H1 (cell line): Measurements from ENCODE around the gene VPS9D1. TPM values are rescaled to one million over a fixed set of nuclear protein-coding genes. Genes with fewer than 3 reads are reported as not detected.

ENCODE experiments used
- CTCF ChIA-PET: fragments of 300-600 bp; sonication (Branson Sonifier 250); formaldehyde crosslinking; loops from one replicate; lab custom pipeline; 2021; ENCODE audit not compliant: partially characterized antibody; lab: Charles Lee
- POLR2A ChIA-PET: fragments of 300-600 bp; sonication (Branson Sonifier 250); formaldehyde crosslinking; loops from one replicate; lab custom pipeline; 2021; ENCODE audit warnings: inconsistent platforms; ENCODE audit not compliant: partially characterized antibody; lab: Charles Lee
- DNase-seq, 2 experiments: peaks; one replicate each; pipeline versions ENCODE4 v3.0.0 to v3.0.0-alpha.2; 2010 to 2022; ENCODE audit warnings: low spot score in 2 of 2, low read depth in 1 of 2, mixed read lengths in 1 of 2
- FAIRE-seq: peaks from 2 replicates; lab custom pipeline; 2011; peaks lifted over from hg19 to GRCh38; lab: Jason Lieb, UNC
- H2AFZ ChIP-seq: 2 replicates; pipeline ENCODE4 v1.8.1; 2012; ENCODE audit warnings: low read length, inconsistent platforms
- H2AK5ac ChIP-seq: 2 replicates; pipeline ENCODE4 v1.6.1; 2013; ENCODE audit warnings: low read depth, low read length
- H2BK120ac ChIP-seq: replicated peaks from 2 replicates; pipeline ENCODE3; 2013; ENCODE audit warnings: low read depth, low read length, inconsistent platforms
- H2BK12ac ChIP-seq: 2 replicates; pipeline ENCODE4 v1.6.1; 2013; ENCODE audit warnings: low read depth, low read length
- H2BK15ac ChIP-seq: 2 replicates; pipeline ENCODE4 v1.6.1; 2013; ENCODE audit warnings: low read length
- H2BK20ac ChIP-seq: 2 replicates; pipeline ENCODE4 v1.6.1; 2013; ENCODE audit warnings: low read length
- H2BK5ac ChIP-seq: 2 replicates; pipeline ENCODE4 v1.6.1; 2013; ENCODE audit warnings: low read depth, low read length
- H3K14ac ChIP-seq: 2 replicates; pipeline ENCODE4 v1.6.1; 2013; ENCODE audit warnings: inconsistent platforms; ENCODE audit not compliant: insufficient read length
- H3K18ac ChIP-seq: 2 replicates; pipeline ENCODE4 v1.6.1; 2013; ENCODE audit warnings: low read length; ENCODE audit errors: extremely low read depth
- H3K23ac ChIP-seq: 2 replicates; pipeline ENCODE4 v1.6.1; 2013; ENCODE audit warnings: inconsistent platforms; ENCODE audit not compliant: insufficient read length
- H3K23me2 ChIP-seq: 2 replicates; pipeline ENCODE4 v1.6.1; 2013; ENCODE audit warnings: low read depth, low read length
- H3K27ac ChIP-seq: 2 replicates; pipeline ENCODE4 v1.6.1; 2011; ENCODE audit warnings: low read depth, low read length, inconsistent platforms
- H3K27me3 ChIP-seq, 4 experiments: replicated peaks in 1 of 4; 1 replicate in 1 of 4; 2 replicates in 3 of 4; pipeline versions ENCODE4 v1.6.1 to v1.8.1; 2011 to 2013; ENCODE audit warnings: low read length in 3 of 4, mild to moderate bottlenecking in 3 of 4, inconsistent platforms in 2 of 4, mixed read lengths in 2 of 4, moderate library complexity in 1 of 4; ENCODE audit not compliant: control insufficient read depth in 3 of 4, insufficient read depth in 3 of 4; ENCODE audit errors: extremely low read depth in 1 of 4
- H3K36me3 ChIP-seq, 4 experiments: 2 replicates each; pipeline versions ENCODE4 v1.6.1 to v1.8.1; 2011 to 2013; ENCODE audit warnings: mild to moderate bottlenecking in 4 of 4, low read length in 3 of 4, moderate library complexity in 2 of 4, control low read depth in 1 of 4, inconsistent platforms in 1 of 4; ENCODE audit not compliant: insufficient read depth in 4 of 4, control insufficient read depth in 2 of 4
- H3K4ac ChIP-seq: replicated peaks from 2 replicates; pipeline ENCODE3; 2013; ENCODE audit warnings: low read length, low read depth, mixed read lengths, inconsistent platforms; ENCODE audit not compliant: insufficient read length
- H3K4me1 ChIP-seq, 4 experiments: replicated peaks in 1 of 4; 1 replicate in 1 of 4; 2 replicates in 3 of 4; pipeline versions ENCODE4 v1.6.1 to v1.8.1; 2011 to 2013; ENCODE audit warnings: low read length in 3 of 4, inconsistent platforms in 2 of 4, mixed read lengths in 1 of 4; ENCODE audit not compliant: insufficient read depth in 4 of 4, control insufficient read depth in 3 of 4
- H3K4me2 ChIP-seq, 2 experiments: 2 replicates each; pipeline versions ENCODE4 v1.6.1 to v1.8.1; 2011 to 2013; ENCODE audit warnings: low read depth in 2 of 2, low read length in 2 of 2, control low read depth in 1 of 2, inconsistent platforms in 1 of 2, mild to moderate bottlenecking in 1 of 2; ENCODE audit not compliant: insufficient read depth in 1 of 2
- H3K4me3 ChIP-seq, 4 experiments: fragments of 200-600, 300-600 bp in 1 of 4; sonication (generic), shearing (Covaris generic), sonication (Bioruptor Twin) in 1 of 4; 2 replicates each; pipeline versions ENCODE4 v1.5.1 to v1.8.1; 2011 to 2016; ENCODE audit warnings: low read length in 4 of 4, low read depth in 3 of 4, control low read depth in 2 of 4, inconsistent platforms in 2 of 4, mild to moderate bottlenecking in 2 of 4, mixed read lengths in 1 of 4, moderate library complexity in 1 of 4; ENCODE audit not compliant: insufficient read depth in 2 of 4; ENCODE audit errors: extremely low read depth in 1 of 4
- H3K56ac ChIP-seq: replicated peaks from 2 replicates; pipeline ENCODE3; 2013; ENCODE audit warnings: low read depth, mild to moderate bottlenecking, mixed read lengths, low read length, inconsistent platforms; ENCODE audit not compliant: insufficient read length
- H3K79me1 ChIP-seq: 2 replicates; pipeline ENCODE4 v1.6.1; 2013; ENCODE audit warnings: low read depth, low read length, control low read depth
- H3K79me2 ChIP-seq, 2 experiments: 2 replicates each; pipeline versions ENCODE4 v1.6.1 to v1.8.1; 2012 to 2013; ENCODE audit warnings: low read length in 2 of 2, mild to moderate bottlenecking in 2 of 2, inconsistent platforms in 1 of 2; ENCODE audit not compliant: insufficient read depth in 2 of 2, control insufficient read depth in 1 of 2
- H3K9ac ChIP-seq, 4 experiments: replicated peaks in 1 of 4; 1 replicate in 1 of 4; 2 replicates in 3 of 4; pipeline versions ENCODE4 v1.6.1 to v1.8.1; 2011 to 2013; ENCODE audit warnings: low read depth in 3 of 4, low read length in 3 of 4, control low read depth in 2 of 4, mild to moderate bottlenecking in 2 of 4, moderate library complexity in 2 of 4, inconsistent platforms in 1 of 4; ENCODE audit errors: extremely low read depth in 1 of 4
- H3K9me3 ChIP-seq, 2 experiments: 2 replicates each; pipeline versions ENCODE4 v1.6.1 to v1.8.1; 2012 to 2013; ENCODE audit warnings: mild to moderate bottlenecking in 2 of 2, moderate library complexity in 2 of 2, control low read depth in 1 of 2, inconsistent platforms in 1 of 2, low read depth in 1 of 2, low read length in 1 of 2, mixed read lengths in 1 of 2; ENCODE audit not compliant: insufficient read depth in 2 of 2
- H4K20me1 ChIP-seq, 2 experiments: replicated peaks in 1 of 2; 2 replicates each; pipeline versions ENCODE3 to v1.8.1; 2011 to 2013; ENCODE audit warnings: inconsistent platforms in 2 of 2, low read length in 2 of 2, mild to moderate bottlenecking in 1 of 2; ENCODE audit not compliant: insufficient read depth in 2 of 2, control insufficient read depth in 1 of 2
- H4K5ac ChIP-seq: 2 replicates; pipeline ENCODE4 v1.6.1; 2013; ENCODE audit warnings: low read length, low read depth, mixed read lengths, inconsistent platforms; ENCODE audit not compliant: insufficient read length
- H4K8ac ChIP-seq: 2 replicates; pipeline ENCODE4 v1.8.0; 2013; ENCODE audit warnings: mild to moderate bottlenecking, moderate library complexity, low read length, inconsistent platforms; ENCODE audit not compliant: insufficient read depth; ENCODE audit errors: extremely low read depth
- H4K91ac ChIP-seq: replicated peaks from 2 replicates; pipeline ENCODE3; 2013; ENCODE audit warnings: low read length, mixed read lengths, inconsistent platforms; ENCODE audit not compliant: insufficient read length
- TCF12 ChIP-seq: IDR thresholded peaks from 2 replicates; pipeline ENCODE4 v1.6.1; 2011; ENCODE audit warnings: low read depth, mild to moderate bottlenecking, low read length
- WGBS, 2 experiments: shearing (Covaris generic) in 1 of 2; methylation state at CpG; one replicate each; pipeline versions ENCODE4 v1.1.6 to v1.1.7; 2013 to 2015; ENCODE audit warnings: low lambda C conversion rate in 2 of 2, mixed read lengths in 2 of 2, inconsistent platforms in 1 of 2, low coverage in 1 of 2, missing lambda C conversion rate in 1 of 2; ENCODE audit not compliant: insufficient replicate concordance in 2 of 2, insufficient coverage in 1 of 2, insufficient read length in 1 of 2; ENCODE audit errors: extremely low coverage in 1 of 2, missing lambda C conversion rate in 1 of 2; 5-methylcytosine and 5-hydroxymethylcytosine counted together
- polyA plus RNA-seq, 7 experiments: library from polyadenylated mRNA; depleted of rRNA in 3 of 7; stranded (reverse) in 5 of 7; unstranded in 2 of 7; fragments of >200 nt in 5 of 7; fragments of 200-250 nt in 2 of 7; gene quantifications; 1 replicate in 5 of 7; 2 replicates in 1 of 7; 4 replicates in 1 of 7; pipeline versions ENCODE4 v1.2.1 to v1.2.3, GENCODE V29; 2011 to 2013; ENCODE audit warnings: missing spikeins in 2 of 7, mixed read lengths in 2 of 7
- total RNA-seq: library from RNA; stranded (reverse); fragmentation: NEBNext Ultra II Directional; extraction: Animal tissue kit (Norgen Biotek cat#: 25700); gene quantifications from 2 replicates; pipeline ENCODE4 v1.2.1, GENCODE V29; 2021

Gene VPS9D1
- total and polyA plus RNA-seq, 2 of the 8 experiments (the other 6 are each of a cell fraction or from before 2014, with no cell fraction given), result 2.9 to 5.4 TPM

- Histone ChIP-seq H3K4me3 (no peak overlapping the region), H3K18ac (no peak overlapping the region), H4K8ac (no peak overlapping the region), H2BK5ac (no peak overlapping the region), H3K79me2 (no peaks in the 10 kb centered on the region), H2AK5ac (no peak overlapping the region), H4K91ac (no peak overlapping the region), H2BK15ac (no peak overlapping the region), H3K23me2 (no peaks in the 10 kb centered on the region), H3K56ac (no peak overlapping the region), H3K79me1 (peaks cover 2% of the 10 kb centered on the region; the same call in 1 of the 2 replicates), H2BK120ac (no peak overlapping the region), H3K27me3 (no peaks in the 10 kb centered on the region), H2BK12ac (no peak overlapping the region), H3K4me2 (no peak overlapping the region), H3K9ac (no peak overlapping the region), H4K20me1 (peaks cover 1 to 12% of the 10 kb centered on the region in 2 experiments), H2AFZ (no peak overlapping the region), H3K14ac (no peak overlapping the region), H3K4me1 (no peaks in the 10 kb centered on the region), H2BK20ac (no peak overlapping the region), H3K4ac (no peak overlapping the region), H3K23ac (no peak overlapping the region), H3K9me3 (no peaks in the 10 kb centered on the region), H4K5ac (no peak overlapping the region), H3K36me3 (peaks cover 24 to 67% (median 53%) of the 10 kb centered on the region in 4 experiments), H3K27ac (no peak overlapping the region)
- no peak for TF ChIP-seq TCF12
- ChIA-PET POLR2A (interaction anchor here (0.7 to 2.0 kb wide), 4 partner anchors 20 to 578 kb away, joined by 3 to 4 read pairs (median 4); no protein-coding TSS in a partner anchor), CTCF (interaction anchor here (2.0 kb wide), 1 partner anchor 39 kb away, joined by 7 read pairs; no protein-coding TSS in a partner anchor)
- DNase-seq (no peak), FAIRE-seq (no peak)
- WGBS, 2 experiments, result 90% methylated on average over 14 of the region's 16 CpGs; no CpG with 5 or more reads in 1 of the 2 experiments
These were observed 24.1 kb upstream of the VPS9D1 start for GRCh38 chr16:89744813-89745212.
